Measurements from ENCODE around the gene IL36G.

DNA sequence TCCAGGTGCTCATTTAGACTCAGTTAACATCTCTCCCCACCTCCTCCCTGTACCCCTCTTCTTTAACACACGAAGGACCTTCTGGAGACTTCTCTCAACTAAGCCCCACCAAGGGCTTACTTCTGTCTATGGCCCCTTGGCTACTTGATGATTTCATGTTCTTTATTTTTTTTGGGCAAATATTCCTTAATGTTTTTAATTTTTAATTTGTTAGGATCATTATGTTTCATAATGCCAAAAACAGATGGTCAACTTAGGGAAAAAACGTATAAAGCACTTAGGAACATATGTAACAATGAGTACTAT, 40.9 kb upstream of the IL36G start:
- TF ChIP-seq, protein P1, sequence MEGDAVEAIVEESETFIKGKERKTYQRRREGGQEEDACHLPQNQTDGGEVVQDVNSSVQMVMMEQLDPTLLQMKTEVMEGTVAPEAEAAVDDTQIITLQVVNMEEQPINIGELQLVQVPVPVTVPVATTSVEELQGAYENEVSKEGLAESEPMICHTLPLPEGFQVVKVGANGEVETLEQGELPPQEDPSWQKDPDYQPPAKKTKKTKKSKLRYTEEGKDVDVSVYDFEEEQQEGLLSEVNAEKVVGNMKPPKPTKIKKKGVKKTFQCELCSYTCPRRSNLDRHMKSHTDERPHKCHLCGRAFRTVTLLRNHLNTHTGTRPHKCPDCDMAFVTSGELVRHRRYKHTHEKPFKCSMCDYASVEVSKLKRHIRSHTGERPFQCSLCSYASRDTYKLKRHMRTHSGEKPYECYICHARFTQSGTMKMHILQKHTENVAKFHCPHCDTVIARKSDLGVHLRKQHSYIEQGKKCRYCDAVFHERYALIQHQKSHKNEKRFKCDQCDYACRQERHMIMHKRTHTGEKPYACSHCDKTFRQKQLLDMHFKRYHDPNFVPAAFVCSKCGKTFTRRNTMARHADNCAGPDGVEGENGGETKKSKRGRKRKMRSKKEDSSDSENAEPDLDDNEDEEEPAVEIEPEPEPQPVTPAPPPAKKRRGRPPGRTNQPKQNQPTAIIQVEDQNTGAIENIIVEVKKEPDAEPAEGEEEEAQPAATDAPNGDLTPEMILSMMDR (conservative IDR thresholded peaks at IDR 0.05): no peak
- TF ChIP-seq ZFX (IDR thresholded peaks at IDR 0.05): no peak

Measured in C4-2B (cell line).